GM23338 (cell line): ENCODE data around the gene PCYT2.

Source experiments
- CTCF ChIP-seq, 2 experiments: fragments of 200-600 bp in 1 of 2; sonication (generic) in 1 of 2; conservative IDR thresholded peaks; 2 replicates each; pipeline versions ENCODE4 v1.5.1 to v1.6.1; 2016 to 2017; ENCODE audit warnings: antibody characterized with exemption in 2 of 2, low read depth in 2 of 2, mild to moderate bottlenecking in 2 of 2, moderate library complexity in 1 of 2
- EZH2 ChIP-seq: fragments of 200-600 bp; sonication (generic); IDR thresholded peaks from one replicate; pipeline ENCODE4 v1.8.0; 2017; ENCODE audit warnings: antibody characterized with exemption, mild to moderate bottlenecking, low read depth; ENCODE audit not compliant: unreplicated experiment
- EZH2phosphoT487 ChIP-seq: fragments of 200-600 bp; sonication (generic); IDR thresholded peaks from one replicate; pipeline ENCODE4 v1.8.1; 2018; ENCODE audit warnings: antibody characterized with exemption; ENCODE audit not compliant: unreplicated experiment
- POLR2AphosphoS5 ChIP-seq: IDR thresholded peaks from 2 replicates; pipeline ENCODE4 v1.6.1; 2016; ENCODE audit warnings: antibody characterized with exemption, low read depth
- REST ChIP-seq: IDR thresholded peaks from one replicate; pipeline ENCODE4 v1.6.1; 2018; ENCODE audit warnings: antibody characterized with exemption; ENCODE audit not compliant: unreplicated experiment
- ZNF331 ChIP-seq: fragments of 250-450 bp; sonication (Bioruptor Pico); IDR thresholded peaks from 2 replicates; pipeline ENCODE4 v1.5.0; 2020; ENCODE audit warnings: low read depth, mild to moderate bottlenecking, moderate library complexity
- ZNF462 ChIP-seq: fragments of 250-450 bp; sonication (Bioruptor Pico); IDR thresholded peaks from 2 replicates; pipeline ENCODE4 v1.5.0; 2020; ENCODE audit warnings: mild to moderate bottlenecking, moderate library complexity

DNA sequence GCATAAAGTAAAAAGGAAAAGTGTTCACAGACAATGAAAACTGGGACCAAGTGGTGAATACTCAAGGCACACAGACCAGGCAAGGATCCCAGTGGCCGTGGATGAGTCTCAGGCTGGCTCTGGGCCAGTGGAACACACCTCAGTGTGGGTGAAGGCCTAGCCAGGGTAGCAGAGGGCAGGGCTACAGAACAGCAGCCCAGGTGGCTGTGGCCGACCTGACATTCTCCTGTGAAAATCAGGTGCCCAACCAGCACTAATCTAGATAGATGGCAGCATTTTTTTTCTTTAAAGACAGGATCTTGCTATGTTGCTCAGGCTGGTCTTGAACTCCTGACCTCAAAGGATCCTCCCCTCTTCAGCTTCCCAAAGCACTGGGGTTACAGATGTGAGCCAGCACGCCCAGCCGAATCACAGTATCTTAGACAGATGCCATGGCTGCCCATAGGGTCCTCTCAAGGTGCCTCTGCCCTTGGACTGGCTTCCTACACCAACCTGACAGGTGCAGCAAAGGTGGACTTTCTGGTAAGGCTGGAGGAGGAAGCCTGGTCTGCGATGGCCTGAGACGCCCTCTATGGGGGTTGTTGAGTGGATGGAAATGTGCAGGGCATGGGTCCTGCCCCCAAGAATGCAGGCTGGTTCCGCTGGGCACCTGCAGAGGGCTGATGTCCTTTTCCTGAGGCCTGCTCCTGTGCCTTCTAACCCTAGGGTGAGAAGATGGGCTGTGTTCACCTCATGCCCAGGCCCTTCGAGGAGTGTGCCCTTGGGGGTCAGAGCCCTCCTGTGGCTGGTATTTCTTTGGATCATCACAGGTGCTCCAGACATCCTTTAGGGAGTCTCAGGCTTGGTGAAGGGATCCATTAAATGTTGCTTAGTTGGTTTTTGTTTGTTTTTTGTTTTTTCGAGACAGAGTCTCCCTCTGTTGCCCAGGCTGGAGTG, 47.1 kb downstream of the PCYT2 start:
- TF ChIP-seq EZH2phosphoT487 (no peak), CTCF (conservative IDR thresholded peaks at IDR 0.05; ENCODE audit: low read depth in 2 of 2) (peak; percentile 17 to 33; a peak in 2 of 4 replicates), ZNF462 (CRISPR knock-in tag) (no peak), POLR2AphosphoS5 (0 out of 2 replicates have a peak, but pooled peaks have one; percentile 27), REST (no peak), EZH2 (no peak), ZNF331 (CRISPR knock-in tag) (no peak)
